ENCODE measurements around the gene MALAT1.
A peak's percentile ranks its signal among the peaks of the same experiment; 100 is the strongest.

Gene MALAT1

GRCh38 chr11:65540290-65541092 lies 41.6 kb downstream of the MALAT1 start:
- peak; percentile 66 to 69 for DNase-seq (ENCODE audit: low read depth in 2 of 2)

GRCh38 chr11:65541093-65541982 lies 42.5 kb downstream of the MALAT1 start:
- DNase-seq (ENCODE audit: low read depth in 2 of 2), result no peak

GRCh38 chr11:65542738-65543390 lies 44.0 kb downstream of the MALAT1 start:
- no peak for DNase-seq (ENCODE audit: low read depth in 2 of 2)

- no peak for DNase-seq (ENCODE audit: low read depth in 2 of 2)
These were observed 47.0 kb downstream of the MALAT1 start for GRCh38 chr11:65545853-65546216.

- peak; percentile 94 to 96 for DNase-seq (ENCODE audit: low read depth in 2 of 2)
These were observed 47.5 kb downstream of the MALAT1 start for GRCh38 chr11:65546217-65546958.

GRCh38 chr11:65547446-65548125 lies 48.7 kb downstream of the MALAT1 start:
- DNase-seq (ENCODE audit: low read depth in 2 of 2), result no peak

GRCh38 chr11:65548395-65548794 lies 49.5 kb downstream of the MALAT1 start:
- DNase-seq (ENCODE audit: low read depth in 2 of 2), result no peak

- no peak for DNase-seq (ENCODE audit: low read depth in 2 of 2)
These were observed 50.3 kb downstream of the MALAT1 start for GRCh38 chr11:65549096-65549495.

GRCh38 chr11:65551572-65552387 lies 52.9 kb downstream of the MALAT1 start:
- no peak for DNase-seq (ENCODE audit: low read depth in 2 of 2)

GRCh38 chr11:65552388-65552951 lies 53.6 kb downstream of the MALAT1 start:
- no peak for DNase-seq (ENCODE audit: low read depth in 2 of 2)

- DNase-seq (ENCODE audit: low read depth in 2 of 2), result no peak
These were observed 54.6 kb downstream of the MALAT1 start for GRCh38 chr11:65553301-65554001.

- DNase-seq (ENCODE audit: low read depth in 2 of 2), result no peak
These were observed 55.4 kb downstream of the MALAT1 start for GRCh38 chr11:65554057-65554818.

- no peak for DNase-seq (ENCODE audit: low read depth in 2 of 2)
These were observed 56.1 kb downstream of the MALAT1 start for GRCh38 chr11:65554842-65555430.

- no peak for DNase-seq (ENCODE audit: low read depth in 2 of 2)
These were observed 56.9 kb downstream of the MALAT1 start for GRCh38 chr11:65555693-65556231.
